Left hindlimb (tissue), 1 donor: ENCODE results near the gene BSDC1.
"Not testable (repeated sequence)": the region's sequence is repeated elsewhere in the genome, so short reads cannot be mapped to it uniquely, and the experiment has no call there.

ENCODE experiments used
- DNase-seq: peaks from one replicate; pipeline ENCODE4 v3.0.0-alpha.2; 2018

Gene BSDC1

GRCh38 chr1:32394141-32394889, at the start of gene BSDC1:
Gene BSDC1, minus strand, starts transcription at chr1:32394441. Its CDS starts 27 bp downstream, at chr1:32394414.
- peak; percentile 99 for DNase-seq

GRCh38 chr1:32441467-32441866, 47.2 kb upstream of the BSDC1 start:
- not testable (repeated sequence) for DNase-seq

- not testable (repeated sequence) for DNase-seq
These were observed 44.5 kb upstream of the BSDC1 start for GRCh38 chr1:32438777-32439176.

- DNase-seq: no peak
These were observed 43.9 kb upstream of the BSDC1 start for GRCh38 chr1:32438136-32438535.

GRCh38 chr1:32431736-32432400, 37.6 kb upstream of the BSDC1 start:
- DNase-seq: no peak

- DNase-seq: no peak
These were observed 33.2 kb upstream of the BSDC1 start for GRCh38 chr1:32427264-32427963.

GRCh38 chr1:32426489-32427255, 32.4 kb upstream of the BSDC1 start:
- DNase-seq: peak; percentile 44

GRCh38 chr1:32421775-32422174, 27.5 kb upstream of the BSDC1 start:
- no peak for DNase-seq

GRCh38 chr1:32414186-32414886, 20.1 kb upstream of the BSDC1 start:
- no peak for DNase-seq

GRCh38 chr1:32413507-32414185, 19.4 kb upstream of the BSDC1 start:
- DNase-seq: no peak

- no peak for DNase-seq
These were observed 17.0 kb upstream of the BSDC1 start for GRCh38 chr1:32411261-32411660.

GRCh38 chr1:32406629-32407111, 12.4 kb upstream of the BSDC1 start:
- DNase-seq: no peak

GRCh38 chr1:32405672-32406467, 11.6 kb upstream of the BSDC1 start:
- no peak for DNase-seq

- no peak for DNase-seq
These were observed 10.7 kb upstream of the BSDC1 start for GRCh38 chr1:32404946-32405345.

- DNase-seq: peak; percentile 85
These were observed 6.8 kb upstream of the BSDC1 start for GRCh38 chr1:32400876-32401631.

GRCh38 chr1:32399843-32400242, 5.6 kb upstream of the BSDC1 start:
- no peak for DNase-seq

- no peak for DNase-seq
These were observed 4.2 kb upstream of the BSDC1 start for GRCh38 chr1:32398401-32398800.

GRCh38 chr1:32396524-32396923, 2.3 kb upstream of the BSDC1 start:
- not testable (repeated sequence) for DNase-seq

GRCh38 chr1:32394890-32395432, 720 bp upstream of the BSDC1 start:
- no peak for DNase-seq

- DNase-seq: no peak
These were observed 455 bp downstream of the BSDC1 start for GRCh38 chr1:32393832-32394140.
